ENCODE data around the gene RS1. TPM values are rescaled to one million over a fixed set of nuclear protein-coding genes. Genes with fewer than 3 reads are reported as not detected.

RS1 gene
- total RNA-seq, 2 experiments from 2014 or later = not detected

DNA sequence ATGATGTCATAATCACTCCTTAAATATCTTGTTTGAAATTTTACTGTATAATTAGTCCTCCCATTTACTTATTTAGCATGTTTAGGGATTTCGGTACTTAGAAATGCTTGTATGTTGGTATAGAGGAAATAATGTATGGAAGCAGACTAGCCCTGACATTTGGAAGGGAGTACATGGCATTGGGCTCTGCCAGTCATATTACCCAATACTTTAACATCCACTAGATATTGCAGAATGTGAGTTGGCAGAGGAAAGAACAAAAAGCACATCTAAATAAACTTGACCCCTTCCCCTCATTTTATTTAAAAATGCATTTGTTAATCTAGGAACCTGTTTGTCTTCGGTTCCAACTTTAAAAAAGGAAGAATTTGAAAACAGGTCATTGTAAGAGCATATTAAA lies 77.8 kb downstream of the RS1 start:
- BruUV-seq (replicated peaks) = no TSS peak
- no peak for TF ChIP-seq EZH2phosphoT487 (IDR thresholded peaks at IDR 0.05; ENCODE audit: borderline replicate concordance, low read depth, low read length)
- TF ChIP-seq, protein P1, sequence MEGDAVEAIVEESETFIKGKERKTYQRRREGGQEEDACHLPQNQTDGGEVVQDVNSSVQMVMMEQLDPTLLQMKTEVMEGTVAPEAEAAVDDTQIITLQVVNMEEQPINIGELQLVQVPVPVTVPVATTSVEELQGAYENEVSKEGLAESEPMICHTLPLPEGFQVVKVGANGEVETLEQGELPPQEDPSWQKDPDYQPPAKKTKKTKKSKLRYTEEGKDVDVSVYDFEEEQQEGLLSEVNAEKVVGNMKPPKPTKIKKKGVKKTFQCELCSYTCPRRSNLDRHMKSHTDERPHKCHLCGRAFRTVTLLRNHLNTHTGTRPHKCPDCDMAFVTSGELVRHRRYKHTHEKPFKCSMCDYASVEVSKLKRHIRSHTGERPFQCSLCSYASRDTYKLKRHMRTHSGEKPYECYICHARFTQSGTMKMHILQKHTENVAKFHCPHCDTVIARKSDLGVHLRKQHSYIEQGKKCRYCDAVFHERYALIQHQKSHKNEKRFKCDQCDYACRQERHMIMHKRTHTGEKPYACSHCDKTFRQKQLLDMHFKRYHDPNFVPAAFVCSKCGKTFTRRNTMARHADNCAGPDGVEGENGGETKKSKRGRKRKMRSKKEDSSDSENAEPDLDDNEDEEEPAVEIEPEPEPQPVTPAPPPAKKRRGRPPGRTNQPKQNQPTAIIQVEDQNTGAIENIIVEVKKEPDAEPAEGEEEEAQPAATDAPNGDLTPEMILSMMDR (conservative IDR thresholded peaks at IDR 0.05; ENCODE audit: low read length) = no peak
- intact Hi-C loops (cut with micrococcal nuclease; ENCODE audit: unreplicated experiment) = no loop called here

DNA sequence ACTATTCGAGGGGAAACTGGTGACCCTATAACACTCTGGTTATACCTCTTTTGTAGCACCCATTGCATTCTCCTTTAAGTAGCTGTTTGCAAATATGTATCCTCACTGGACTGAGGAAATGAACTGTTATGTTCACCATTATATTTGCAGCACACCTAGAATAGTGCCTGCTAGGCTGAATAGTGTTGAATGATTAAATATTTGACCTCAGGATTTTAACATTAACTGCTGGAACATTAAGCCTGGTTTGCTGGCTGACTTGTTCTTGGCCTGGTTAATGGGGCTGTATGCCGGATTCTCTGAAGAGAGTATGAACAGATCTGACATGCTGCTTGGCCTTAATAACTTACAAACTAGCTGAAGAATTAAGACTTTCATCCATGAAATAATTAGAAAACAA lies 80.1 kb downstream of the RS1 start:
- Histone ChIP-seq H3K4me3 (ENCODE audit: low read depth, low read length, poor library complexity, severe bottlenecking) (no peak overlapping the region), H3K27ac (ENCODE audit: low read depth, low read length, poor library complexity, severe bottlenecking) (no peak overlapping the region), H3K36me3 (ENCODE audit: insufficient read depth, low read length) (no peaks in the 10 kb centered on the region), H3K9me3 (ENCODE audit: low read length) (no peaks in the 10 kb centered on the region), H3K4me2 (ENCODE audit: low read length) (no peak overlapping the region), H2AFZ (ENCODE audit: low read length) (no peak overlapping the region), H3K9me2 (ENCODE audit: insufficient read depth, low read length) (no peaks in the 10 kb centered on the region), H4K20me1 (ENCODE audit: insufficient read depth, low read length) (no peaks in the 10 kb centered on the region), H3K79me2 (ENCODE audit: insufficient read depth, low read depth, low read length) (no peaks in the 10 kb centered on the region), H3K4me1 (ENCODE audit: insufficient read depth, low read length, poor library complexity, severe bottlenecking) (no peaks in the 10 kb centered on the region)
- no peak for DNase-seq (ENCODE audit: low spot score)
- BruUV-seq (replicated peaks) = no TSS peak
- TF ChIP-seq EZH2phosphoT487 (IDR thresholded peaks at IDR 0.05; ENCODE audit: borderline replicate concordance, low read depth, low read length) = no peak
- TF ChIP-seq, protein P1 (conservative IDR thresholded peaks at IDR 0.05; ENCODE audit: low read length) = no peak
- ChIA-PET POLR2A (no interaction called here), CTCF (ENCODE audit: unreplicated experiment) (no interaction called here)
- intact Hi-C loops (cut with micrococcal nuclease; ENCODE audit: unreplicated experiment) = no loop called here

More for the DNA sequence above, 77.8 kb downstream of the RS1 start:
- no peaks in the 10 kb centered on the region for H3K79me2 ChIP-seq (ENCODE audit: insufficient read depth, low read depth, low read length)
- DNase-seq (ENCODE audit: low spot score) = no peak
- no peak overlapping the region for H3K4me2 ChIP-seq (ENCODE audit: low read length)
- no peaks in the 10 kb centered on the region for H3K9me3 ChIP-seq (ENCODE audit: low read length)
- POLR2A ChIA-PET = no interaction called here
- H3K4me1 ChIP-seq (ENCODE audit: insufficient read depth, low read length, poor library complexity, severe bottlenecking) = no peaks in the 10 kb centered on the region
- H3K36me3 ChIP-seq (ENCODE audit: insufficient read depth, low read length) = no peaks in the 10 kb centered on the region
- H3K4me3 ChIP-seq (ENCODE audit: low read depth, low read length, poor library complexity, severe bottlenecking) = no peak overlapping the region
- H4K20me1 ChIP-seq (ENCODE audit: insufficient read depth, low read length) = no peaks in the 10 kb centered on the region
- no peak overlapping the region for H2AFZ ChIP-seq (ENCODE audit: low read length)
- CTCF ChIA-PET (ENCODE audit: unreplicated experiment) = no interaction called here
- no peak overlapping the region for H3K27ac ChIP-seq (ENCODE audit: low read depth, low read length, poor library complexity, severe bottlenecking)
- no peaks in the 10 kb centered on the region for H3K9me2 ChIP-seq (ENCODE audit: insufficient read depth, low read length)

Other genes starting within 250 kb of the RS1 start
- 1.3 and 2.0 TPM in 2 replicates for gene CDKL5, start 246.5 kb downstream of the RS1 start, total RNA-seq (2014; rRNA removed; shearing (Covaris generic))
- gene CDKL5, start 246.5 kb downstream of the RS1 start, total RNA-seq (2022) = 2.0 and 2.4 TPM in 2 replicates
- gene PPEF1, start 35.5 kb upstream of the RS1 start, total RNA-seq (2014; rRNA removed; shearing (Covaris generic)) = not detected in 2 replicates
- gene PPEF1, start 35.5 kb upstream of the RS1 start, total RNA-seq (2022) = not detected in 2 replicates